PC-3 (cell line): ENCODE measurements around the gene TRDMT1. TPM values are rescaled to one million over a fixed set of nuclear protein-coding genes. Genes with fewer than 3 reads are reported as not detected.

Experiments used
- ATAC-seq: fragments of 200-7000 bp; cut with Tn5 transposase; 2 replicates; pipeline ENCODE4 v1.9.1; 2020; ENCODE audit warnings: mild to moderate bottlenecking, moderate library complexity
- BruUV-seq: library from RNA; stranded (reverse); fragments of 400-500 nt; replicated peaks from 2 replicates; lab custom pipeline; 2021; lab: Mats Ljungman, UMichigan
- CTCF ChIA-PET: fragments of 300-600 bp; sonication (Branson Sonifier 250); formaldehyde crosslinking; loops from one replicate; lab custom pipeline; 2022; ENCODE audit warnings: antibody characterized with exemption; lab: Charles Lee
- POLR2A ChIA-PET: fragments of 300-600 bp; sonication (Branson Sonifier 250); formaldehyde crosslinking; loops from one replicate; lab custom pipeline; 2022; ENCODE audit warnings: antibody characterized with exemption; ENCODE audit not compliant: unreplicated experiment; lab: Charles Lee
- DNase-seq: peaks from one replicate; pipeline ENCODE4 v3.0.0-alpha.2; 2015
- H2AFZ ChIP-seq: fragments of 300-600 bp; sonication (generic); 2 replicates; pipeline ENCODE4 v1.6.0; 2016; ENCODE audit warnings: antibody characterized with exemption, low read length
- H3F3A ChIP-seq: fragments of 300-600 bp; sonication (generic); one replicate; pipeline ENCODE4 v1.6.0; 2017; ENCODE audit warnings: antibody characterized with exemption, low read length, control low read depth, mild to moderate bottlenecking; ENCODE audit not compliant: unreplicated experiment
- H3K27ac ChIP-seq: fragments of 300-600 bp; sonication (generic); 2 replicates; pipeline ENCODE4 v1.5.1; 2016; ENCODE audit warnings: mild to moderate bottlenecking, low read length
- H3K27me3 ChIP-seq: fragments of 300-600 bp; sonication (generic); 2 replicates; pipeline ENCODE4 v1.6.1; 2016; ENCODE audit warnings: low read length, mixed read lengths
- H3K36me3 ChIP-seq: fragments of 300-600 bp; sonication (generic); 2 replicates; pipeline ENCODE4 v1.6.1; 2016; ENCODE audit warnings: low read depth, mixed run types, low read length, mixed read lengths
- H3K4me1 ChIP-seq: fragments of 300-600 bp; sonication (generic); 2 replicates; pipeline ENCODE4 v1.5.1; 2016; ENCODE audit warnings: low read length; ENCODE audit not compliant: insufficient read depth
- H3K4me2 ChIP-seq: fragments of 300-600 bp; sonication (generic); 2 replicates; pipeline ENCODE4 v1.6.0; 2016; ENCODE audit warnings: low read length
- H3K4me3 ChIP-seq: fragments of 300-600 bp; sonication (generic); 2 replicates; pipeline ENCODE4 v1.5.1; 2016; ENCODE audit warnings: mild to moderate bottlenecking, low read length, mixed read lengths
- H3K79me2 ChIP-seq: fragments of 300-600 bp; sonication (generic); 2 replicates; pipeline ENCODE4 v1.6.1; 2017; ENCODE audit warnings: low read length, mixed read lengths
- H3K9ac ChIP-seq: fragments of 300-600 bp; sonication (generic); 2 replicates; pipeline ENCODE4 v1.6.0; 2016; ENCODE audit warnings: mild to moderate bottlenecking, low read length
- H3K9me2 ChIP-seq: fragments of 300-600 bp; sonication (generic); replicated peaks from 2 replicates; pipeline ENCODE4 v1.6.1; 2016; ENCODE audit warnings: mixed run types, low read length, mixed read lengths
- H3K9me3 ChIP-seq: fragments of 300-600 bp; sonication (generic); 2 replicates; pipeline ENCODE4 v1.6.1; 2016; ENCODE audit warnings: low read length, mixed read lengths
- H4K20me1 ChIP-seq: fragments of 300-600 bp; sonication (generic); 2 replicates; pipeline ENCODE4 v1.6.1; 2016; ENCODE audit warnings: low read length, mixed read lengths
- CTCF ChIP-seq: fragments of 300-600 bp; sonication (generic); conservative IDR thresholded peaks from 2 replicates; pipeline ENCODE4 v1.5.1; 2017; ENCODE audit warnings: antibody characterized with exemption, low read depth, mild to moderate bottlenecking, low read length
- EZH2 ChIP-seq: fragments of 300-600 bp; sonication (generic); IDR thresholded peaks from one replicate; pipeline ENCODE4 v1.6.1; 2017; ENCODE audit warnings: antibody characterized with exemption, mild to moderate bottlenecking, low read length; ENCODE audit not compliant: unreplicated experiment
- EZH2phosphoT487 ChIP-seq: fragments of 300-600 bp; sonication (generic); IDR thresholded peaks from 2 replicates; pipeline ENCODE4 v1.6.1; 2018; ENCODE audit warnings: mild to moderate bottlenecking, antibody characterized with exemption, low read length, borderline replicate concordance
- intact Hi-C: fragments of 100-400 bp; cut with micrococcal nuclease; formaldehyde crosslinking; loops from 2 replicates; pipeline ENCODE4 v1.9.0; 2023
- total RNA-seq: library from RNA; depleted of rRNA; stranded (reverse); fragments of >200 nt; gene quantifications from 2 replicates; pipeline ENCODE4 v1.2.3, GENCODE V29; 2014

The TRDMT1 gene
- total RNA-seq, 1 experiment from 2014 or later: 2.0 TPM

- Histone ChIP-seq H3K27ac (no peak overlapping the region), H3K27me3 (no peaks in the 10 kb centered on the region), H3K79me2 (no peaks in the 10 kb centered on the region), H2AFZ (no peak overlapping the region), H3K4me3 (no peak overlapping the region), H3K4me1 (0 out of 2 replicates have a peak, but pooled peaks cover 3% of the 10 kb centered on the region), H3F3A (no peaks in the 10 kb centered on the region), H3K4me2 (no peak overlapping the region), H3K9ac (no peak overlapping the region), H3K36me3 (no peaks in the 10 kb centered on the region), H3K9me3 (no peaks in the 10 kb centered on the region), H3K9me2 (no peaks in the 10 kb centered on the region), H4K20me1 (no peaks in the 10 kb centered on the region)
- DNase-seq (no peak), ATAC-seq (no peak)
- TF ChIP-seq EZH2 (no peak), EZH2phosphoT487 (no peak), CTCF (no peak)
- no TSS peak for BruUV-seq
- intact Hi-C loops: no loop called here
- ChIA-PET CTCF (interaction anchor here (0.6 to 0.8 kb wide), 2 partner anchors 198 to 214 kb away, joined by 3 to 4 read pairs; no protein-coding TSS in a partner anchor), POLR2A (no interaction called here)
Observed at GRCh38 chr10:17239345-17240085, 38.0 kb upstream of the TRDMT1 start.

- intact Hi-C loops: no loop called here
- POLR2A ChIA-PET: interaction anchor here (0.6 kb wide), 2 partner anchors 196 to 347 kb away, joined by 3 to 12 read pairs; no protein-coding TSS in a partner anchor
- H3K9me3 ChIP-seq: no peaks in the 10 kb centered on the region
- no peak overlapping the region for H3K4me3 ChIP-seq
- H2AFZ ChIP-seq: no peak overlapping the region
- no peak overlapping the region for H3K9ac ChIP-seq
- no peak for TF ChIP-seq EZH2phosphoT487
- TF ChIP-seq EZH2: no peak
- TF ChIP-seq CTCF: no peak
- ATAC-seq: peak; percentile 60
- H3K4me2 ChIP-seq: no peak overlapping the region
- BruUV-seq: no TSS peak
- H3K27me3 ChIP-seq: no peaks in the 10 kb centered on the region
- no peaks in the 10 kb centered on the region for H4K20me1 ChIP-seq
- H3K79me2 ChIP-seq: no peaks in the 10 kb centered on the region
- H3K36me3 ChIP-seq: no peaks in the 10 kb centered on the region
- no peaks in the 10 kb centered on the region for H3F3A ChIP-seq
- no peaks in the 10 kb centered on the region for H3K9me2 ChIP-seq
- no peak for DNase-seq
- no peak overlapping the region for H3K27ac ChIP-seq
- CTCF ChIA-PET: interaction anchor here (0.6 to 0.8 kb wide), 2 partner anchors 197 to 213 kb away, joined by 3 to 4 read pairs; no protein-coding TSS in a partner anchor
- H3K4me1 ChIP-seq: 0 out of 2 replicates have a peak, but pooled peaks cover 3% of the 10 kb centered on the region
Observed at GRCh38 chr10:17238445-17239291, 37.2 kb upstream of the TRDMT1 start.
